Fibroblast of skin of abdomen (primary cell): ENCODE data around the gene SERPINA6.
"Not testable (repeated sequence)": the region's sequence is repeated elsewhere in the genome, so short reads cannot be mapped to it uniquely, and the experiment has no call there.

ENCODE experiments used
- DNase-seq: peaks from one replicate; pipeline ENCODE4 v3.0.0-alpha.2; 2013

Gene SERPINA6

GRCh38 chr14:94321421-94322271, 1.5 kb downstream of the SERPINA6 start:
- DNase-seq, result no peak

- DNase-seq, result no peak
Observed at GRCh38 chr14:94320243-94320642, 2.9 kb downstream of the SERPINA6 start.

- no peak for DNase-seq
Observed at GRCh38 chr14:94317259-94317658, 5.9 kb downstream of the SERPINA6 start.

- no peak for DNase-seq
Observed at GRCh38 chr14:94316692-94317091, 6.4 kb downstream of the SERPINA6 start.

GRCh38 chr14:94314890-94315289, 8.2 kb downstream of the SERPINA6 start:
- no peak for DNase-seq

- DNase-seq, result peak; percentile 13
Observed at GRCh38 chr14:94313991-94314655, 9.0 kb downstream of the SERPINA6 start.

GRCh38 chr14:94312481-94313246, 10.5 kb downstream of the SERPINA6 start:
- DNase-seq, result no peak

- DNase-seq, result no peak
Observed at GRCh38 chr14:94310248-94310647, 12.9 kb downstream of the SERPINA6 start.

- DNase-seq, result no peak
Observed at GRCh38 chr14:94309721-94310120, 13.4 kb downstream of the SERPINA6 start.

- no peak for DNase-seq
Observed at GRCh38 chr14:94307410-94307992, 15.6 kb downstream of the SERPINA6 start.

GRCh38 chr14:94306047-94306978, 16.8 kb downstream of the SERPINA6 start:
- DNase-seq, result no peak

GRCh38 chr14:94305620-94306019, 17.5 kb downstream of the SERPINA6 start:
- DNase-seq, result no peak

GRCh38 chr14:94304243-94304642, 18.9 kb downstream of the SERPINA6 start:
- no peak for DNase-seq

- DNase-seq, result no peak
Observed at GRCh38 chr14:94303111-94303510, 20.0 kb downstream of the SERPINA6 start.

- no peak for DNase-seq
Observed at GRCh38 chr14:94298130-94298529, 25.0 kb downstream of the SERPINA6 start.

- not testable (repeated sequence) for DNase-seq
Observed at GRCh38 chr14:94296181-94296545, 27.0 kb downstream of the SERPINA6 start.

- DNase-seq, result no peak
Observed at GRCh38 chr14:94295360-94296180, 27.6 kb downstream of the SERPINA6 start.

GRCh38 chr14:94293578-94293924, 29.6 kb downstream of the SERPINA6 start:
- no peak for DNase-seq

- no peak for DNase-seq
Observed at GRCh38 chr14:94292872-94293577, 30.1 kb downstream of the SERPINA6 start, which contains the start of gene SERPINA10. TSS of gene SERPINA10 (minus strand) at chr14:94293268. CDS start at chr14:94290593, 2,675 bp downstream.

- DNase-seq, result no peak
Observed at GRCh38 chr14:94292526-94292871, 30.6 kb downstream of the SERPINA6 start.
